Gastrocnemius medialis (tissue), 4 donors: Measurements from ENCODE around the gene ZNF587B.

Experiments used
- CTCF ChIP-seq, 5 experiments: fragments of 450-650 bp in 3 of 5; fragments of 200-600 bp in 2 of 5; sonication (generic) in 2 of 5; IDR thresholded peaks in 4 of 5; conservative IDR thresholded peaks in 1 of 5; 1 replicate in 4 of 5; 2 replicates in 1 of 5; pipeline ENCODE4 v1.5.1; 2016 to 2019; ENCODE audit warnings: antibody characterized with exemption in 5 of 5, mild to moderate bottlenecking in 3 of 5, moderate library complexity in 3 of 5
- POLR2A ChIP-seq, 2 donors: fragments of 450-650 bp; IDR thresholded peaks; one replicate each; pipeline ENCODE4 v1.6.1; 2017; ENCODE audit warnings: antibody characterized with exemption in 2 of 2, mild to moderate bottlenecking in 2 of 2, moderate library complexity in 2 of 2

- TF ChIP-seq POLR2A (IDR thresholded peaks at IDR 0.05) = no peak
- no peak for TF ChIP-seq CTCF (IDR thresholded peaks at IDR 0.05 in 4 of 5, conservative IDR thresholded peaks at IDR 0.05 in 1 of 5)
These were observed 58.0 kb downstream of the ZNF587B start for GRCh38 chr19:57888107-57888559.
